Activated naive CD8-positive, alpha-beta T cell treated with anti-CD3 and anti-CD28 coated beads, Interleukin-2, amount 50 U/mL, for 24 hours (primary cell): ENCODE measurements around the gene ENPP3.

Source experiments
- ATAC-seq: fragments of 150-1000 bp; cut with Tn5 transposase; one replicate; pipeline ENCODE4 v1.10.0; 2021
- DNase-seq: peaks from one replicate; pipeline ENCODE4 v3.0.0; 2021
- H3K27ac Mint-ChIP-seq: one replicate; pipeline ENCODE4 v1.8.0; 2021; ENCODE audit warnings: mild to moderate bottlenecking, mixed read lengths
- H3K27me3 Mint-ChIP-seq: one replicate; pipeline ENCODE4 v1.8.0; 2021; ENCODE audit warnings: mixed read lengths
- H3K36me3 Mint-ChIP-seq: one replicate; pipeline ENCODE4 v1.8.0; 2021; ENCODE audit warnings: low read depth, mixed read lengths
- H3K4me1 Mint-ChIP-seq: one replicate; pipeline ENCODE4 v1.8.0; 2021; ENCODE audit warnings: mixed read lengths
- H3K4me3 Mint-ChIP-seq: one replicate; pipeline ENCODE4 v1.8.0; 2021; ENCODE audit warnings: mild to moderate bottlenecking, moderate library complexity, mixed read lengths
- H3K9me3 Mint-ChIP-seq: one replicate; pipeline ENCODE4 v1.8.0; 2021; ENCODE audit warnings: mixed read lengths

Gene ENPP3

GRCh38 chr6:131727467-131727866 is 90.4 kb downstream of the ENPP3 start:
- H3K9me3 Mint-ChIP-seq: peaks cover 3% of the 10 kb centered on the region
- H3K4me1 Mint-ChIP-seq: no peaks in the 10 kb centered on the region
- peaks cover 3% of the 10 kb centered on the region for H3K27me3 Mint-ChIP-seq
- peaks cover 2% of the 10 kb centered on the region for H3K36me3 Mint-ChIP-seq
- no peak for ATAC-seq
- DNase-seq: no peak
- H3K27ac Mint-ChIP-seq: no peak overlapping the region
- H3K4me3 Mint-ChIP-seq: no peak overlapping the region

GRCh38 chr6:131727868-131728267 is 90.8 kb downstream of the ENPP3 start:
- H3K36me3 Mint-ChIP-seq: peaks cover 2% of the 10 kb centered on the region
- H3K9me3 Mint-ChIP-seq: peaks cover 3% of the 10 kb centered on the region
- no peak for ATAC-seq
- no peak overlapping the region for H3K4me3 Mint-ChIP-seq
- peaks cover 3% of the 10 kb centered on the region for H3K27me3 Mint-ChIP-seq
- H3K4me1 Mint-ChIP-seq: no peaks in the 10 kb centered on the region
- no peak overlapping the region for H3K27ac Mint-ChIP-seq
- no peak for DNase-seq

GRCh38 chr6:131728296-131728939 is 91.3 kb downstream of the ENPP3 start:
- peaks cover 3% of the 10 kb centered on the region for H3K9me3 Mint-ChIP-seq
- ATAC-seq: no peak

GRCh38 chr6:131729550-131729949 is 92.4 kb downstream of the ENPP3 start:
- no peaks in the 10 kb centered on the region for H3K4me1 Mint-ChIP-seq
- ATAC-seq: no peak
- DNase-seq: no peak
- H3K36me3 Mint-ChIP-seq: peaks cover 2% of the 10 kb centered on the region
- H3K27ac Mint-ChIP-seq: no peak overlapping the region
- no peak overlapping the region for H3K4me3 Mint-ChIP-seq
- peaks cover 3% of the 10 kb centered on the region for H3K27me3 Mint-ChIP-seq
- peaks cover 3% of the 10 kb centered on the region for H3K9me3 Mint-ChIP-seq

More at GRCh38 chr6:131728296-131728939, 91.3 kb downstream of the ENPP3 start:
- H3K4me3 Mint-ChIP-seq: no peak overlapping the region
- DNase-seq: no peak
- H3K36me3 Mint-ChIP-seq: peaks cover 2% of the 10 kb centered on the region
- H3K27me3 Mint-ChIP-seq: peaks cover 3% of the 10 kb centered on the region
- no peaks in the 10 kb centered on the region for H3K4me1 Mint-ChIP-seq
- no peak overlapping the region for H3K27ac Mint-ChIP-seq

- H3K4me3 Mint-ChIP-seq: no peak overlapping the region
Measured at GRCh38 chr6:131730264-131730663, 93.2 kb downstream of the ENPP3 start.

GRCh38 chr6:131731224-131731623 is 94.1 kb downstream of the ENPP3 start:
- ATAC-seq: no peak
- Mint-ChIP-seq H3K27me3 (peaks cover 3% of the 10 kb centered on the region), H3K36me3 (peaks cover under 1% of the 10 kb centered on the region), H3K27ac (no peak overlapping the region), H3K4me1 (no peaks in the 10 kb centered on the region), H3K9me3 (peaks cover 3% of the 10 kb centered on the region), H3K4me3 (no peak overlapping the region)
- DNase-seq: no peak

More at GRCh38 chr6:131730264-131730663, 93.2 kb downstream of the ENPP3 start:
- ATAC-seq (no peak), DNase-seq (no peak)
- no peaks in the 10 kb centered on the region for H3K4me1 Mint-ChIP-seq
- H3K27ac Mint-ChIP-seq: no peak overlapping the region
- peaks cover 3% of the 10 kb centered on the region for H3K9me3 Mint-ChIP-seq
- peaks cover 3% of the 10 kb centered on the region for H3K27me3 Mint-ChIP-seq
- H3K36me3 Mint-ChIP-seq: peaks cover 2% of the 10 kb centered on the region

- H3K27me3 Mint-ChIP-seq: peaks cover 5% of the 10 kb centered on the region
- H3K27ac Mint-ChIP-seq: no peak overlapping the region
- H3K9me3 Mint-ChIP-seq: no peaks in the 10 kb centered on the region
- no peak for ATAC-seq
- no peaks in the 10 kb centered on the region for H3K4me1 Mint-ChIP-seq
- H3K36me3 Mint-ChIP-seq: no peaks in the 10 kb centered on the region
- H3K4me3 Mint-ChIP-seq: no peak overlapping the region
- DNase-seq: no peak
Measured at GRCh38 chr6:131733376-131734016, 96.4 kb downstream of the ENPP3 start.

GRCh38 chr6:131736003-131736596 is 99.0 kb downstream of the ENPP3 start:
- ATAC-seq (no peak), DNase-seq (no peak)
- Mint-ChIP-seq H3K27me3 (peaks cover 2% of the 10 kb centered on the region), H3K9me3 (no peaks in the 10 kb centered on the region), H3K4me1 (no peaks in the 10 kb centered on the region), H3K36me3 (no peaks in the 10 kb centered on the region), H3K27ac (no peak overlapping the region), H3K4me3 (no peak overlapping the region)

GRCh38 chr6:131736811-131737210 is 99.7 kb downstream of the ENPP3 start:
- ATAC-seq (no peak), DNase-seq (no peak)
- Mint-ChIP-seq H3K9me3 (no peaks in the 10 kb centered on the region), H3K36me3 (no peaks in the 10 kb centered on the region), H3K27me3 (peaks cover 7% of the 10 kb centered on the region), H3K4me1 (no peaks in the 10 kb centered on the region), H3K4me3 (no peak overlapping the region), H3K27ac (no peak overlapping the region)

- Mint-ChIP-seq H3K27me3 (peaks cover 10% of the 10 kb centered on the region), H3K9me3 (no peaks in the 10 kb centered on the region), H3K4me3 (no peak overlapping the region), H3K4me1 (no peaks in the 10 kb centered on the region), H3K27ac (no peak overlapping the region), H3K36me3 (no peaks in the 10 kb centered on the region)
- DNase-seq: no peak
- ATAC-seq: no peak
Measured at GRCh38 chr6:131739136-131739535, 102.0 kb downstream of the ENPP3 start.

GRCh38 chr6:131740161-131740560 is 103.1 kb downstream of the ENPP3 start:
- Mint-ChIP-seq H3K4me1 (no peaks in the 10 kb centered on the region), H3K27ac (no peak overlapping the region), H3K4me3 (no peak overlapping the region), H3K9me3 (no peaks in the 10 kb centered on the region), H3K27me3 (peaks cover 14% of the 10 kb centered on the region), H3K36me3 (no peaks in the 10 kb centered on the region)
- no peak for ATAC-seq
- DNase-seq: no peak

GRCh38 chr6:131741688-131742393 is 104.7 kb downstream of the ENPP3 start:
- peaks cover 12% of the 10 kb centered on the region for H3K27me3 Mint-ChIP-seq
- H3K36me3 Mint-ChIP-seq: no peaks in the 10 kb centered on the region
- no peak for ATAC-seq
- H3K27ac Mint-ChIP-seq: no peak overlapping the region
- DNase-seq: no peak
- H3K4me1 Mint-ChIP-seq: no peaks in the 10 kb centered on the region
- H3K9me3 Mint-ChIP-seq: no peaks in the 10 kb centered on the region
- H3K4me3 Mint-ChIP-seq: no peak overlapping the region

- Mint-ChIP-seq H3K4me1 (no peaks in the 10 kb centered on the region), H3K4me3 (no peak overlapping the region), H3K27ac (no peak overlapping the region), H3K9me3 (no peaks in the 10 kb centered on the region), H3K27me3 (peaks cover 12% of the 10 kb centered on the region), H3K36me3 (no peaks in the 10 kb centered on the region)
- ATAC-seq (no peak), DNase-seq (no peak)
Measured at GRCh38 chr6:131744432-131745287, 107.6 kb downstream of the ENPP3 start.

GRCh38 chr6:131745476-131745875 is 108.4 kb downstream of the ENPP3 start:
- H3K27me3 Mint-ChIP-seq: peaks cover 12% of the 10 kb centered on the region
- DNase-seq: no peak
- H3K36me3 Mint-ChIP-seq: no peaks in the 10 kb centered on the region
- no peaks in the 10 kb centered on the region for H3K4me1 Mint-ChIP-seq
- H3K9me3 Mint-ChIP-seq: no peaks in the 10 kb centered on the region
- H3K4me3 Mint-ChIP-seq: no peak overlapping the region
- H3K27ac Mint-ChIP-seq: no peak overlapping the region
- no peak for ATAC-seq
